NCI-H1436 treated with DMSO at 0.1 percent for 48 hours (cell line): ENCODE results near the gene MROH7.
"Not testable (repeated sequence)": the region's sequence is repeated elsewhere in the genome, so short reads cannot be mapped to it uniquely, and the experiment has no call there.

Source experiments
- DNase-seq: peaks from one replicate; lab custom pipeline; 2025; lab: John Stamatoyannopoulos, UW

The MROH7 gene

DNA sequence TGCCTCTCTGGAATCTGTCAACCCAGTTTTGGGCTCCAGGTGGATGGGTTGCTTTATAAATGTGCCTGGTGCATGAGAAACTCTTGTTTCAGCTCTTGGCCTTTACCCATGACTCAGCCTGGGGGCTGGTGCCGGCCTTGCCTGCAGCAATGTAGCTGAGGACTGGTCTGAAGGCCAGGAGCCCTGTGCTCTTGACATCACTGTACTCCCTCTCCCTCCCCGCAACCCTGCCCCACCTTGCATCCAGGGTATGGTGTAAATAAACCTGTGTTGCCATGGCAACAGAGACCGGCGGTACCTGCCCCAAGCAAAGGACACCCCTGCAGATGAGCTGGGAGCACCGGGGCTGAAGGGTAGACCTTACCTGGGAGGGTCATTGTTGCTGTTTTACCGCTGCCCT is 31.5 kb upstream of the MROH7 start:
- DNase-seq: no peak

DNA sequence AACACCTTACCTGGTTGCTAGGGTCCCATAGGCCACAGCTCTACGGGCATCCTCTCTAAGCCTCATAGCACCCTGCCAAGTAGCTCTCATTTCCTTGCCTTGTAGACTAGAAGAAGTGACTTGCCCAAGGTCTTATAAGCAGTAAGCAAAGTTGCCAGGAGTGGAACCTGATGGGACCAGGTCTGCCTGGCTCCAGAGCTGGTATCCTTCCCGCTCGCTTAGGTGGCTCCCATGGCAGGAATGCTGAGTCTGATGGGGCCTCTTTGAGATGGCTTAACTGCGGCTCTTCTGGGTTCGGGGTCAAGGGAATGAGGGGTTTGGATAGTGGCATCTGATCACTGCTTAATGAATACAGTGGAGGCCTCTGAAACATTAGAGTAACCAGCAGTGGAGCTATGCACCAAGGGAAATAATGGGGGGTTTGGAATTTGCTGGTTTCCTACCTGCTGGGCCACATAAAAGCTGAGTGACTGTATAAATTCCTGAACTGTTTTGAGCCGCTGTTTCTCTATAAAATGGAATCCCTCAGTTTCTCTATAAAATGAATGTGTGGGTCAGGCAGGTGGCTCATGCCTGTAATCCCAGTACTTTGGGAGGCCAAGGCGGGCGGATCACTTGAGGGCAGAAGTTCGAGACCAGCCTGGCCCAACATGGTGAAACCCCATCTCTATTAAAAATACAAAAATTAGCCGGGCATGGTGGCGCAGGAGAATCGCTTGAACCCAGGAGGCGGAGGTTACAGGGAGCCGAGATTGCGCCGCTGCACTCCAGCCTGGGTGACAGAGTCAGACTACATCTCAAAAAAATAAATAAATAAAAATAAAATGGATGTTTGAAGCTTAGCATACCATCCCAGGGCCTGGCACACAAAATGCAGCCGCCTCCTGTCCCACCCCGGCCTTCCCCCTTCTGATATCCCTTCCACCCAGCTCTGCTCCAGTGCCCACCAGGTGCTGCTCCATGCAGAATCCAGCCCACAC is 30.7 kb upstream of the MROH7 start:
- DNase-seq: no peak

GRCh38 chr1:54611621-54612020 is 30.0 kb upstream of the MROH7 start:
- no peak for DNase-seq

GRCh38 chr1:54614024-54614423 is 27.6 kb upstream of the MROH7 start:
- DNase-seq: no peak

- DNase-seq: no peak
Measured at GRCh38 chr1:54614563-54614962, 27.0 kb upstream of the MROH7 start.

DNA sequence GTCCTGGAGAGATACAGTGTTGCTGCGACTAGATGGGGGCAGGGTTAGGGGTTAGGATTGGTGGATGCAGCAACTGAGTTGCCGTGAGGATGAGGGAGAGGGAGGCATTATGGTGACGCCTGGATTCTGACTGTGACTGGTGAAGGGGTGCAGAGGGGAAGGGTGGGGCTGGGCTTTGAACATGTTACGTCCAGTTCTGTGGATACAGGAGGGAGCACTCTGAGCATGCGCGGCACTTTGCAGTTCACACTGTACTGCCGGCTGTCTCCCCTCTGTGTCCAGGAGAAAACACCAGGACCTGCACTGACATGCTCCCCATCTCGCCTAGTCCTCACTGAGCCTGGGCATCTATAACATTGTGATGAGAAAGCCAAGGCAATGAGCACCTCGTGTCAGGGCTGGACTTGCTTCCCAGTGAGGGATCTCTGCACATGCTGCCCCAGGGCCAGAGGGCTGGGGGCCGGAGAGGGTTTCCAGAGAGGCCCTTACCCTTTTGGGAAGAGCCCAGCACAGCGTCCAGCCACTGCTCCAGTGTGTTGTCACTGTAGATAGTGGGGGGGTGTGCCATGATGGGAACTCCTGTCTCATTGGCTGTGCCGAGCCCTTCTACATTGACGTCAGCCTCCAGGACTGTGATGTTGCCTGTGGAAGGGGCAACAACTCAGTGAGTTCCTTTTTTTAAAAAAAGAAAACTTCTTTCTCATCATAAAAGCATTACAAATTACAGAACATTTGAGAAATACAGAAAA is 25.9 kb upstream of the MROH7 start:
- no peak for DNase-seq

DNA sequence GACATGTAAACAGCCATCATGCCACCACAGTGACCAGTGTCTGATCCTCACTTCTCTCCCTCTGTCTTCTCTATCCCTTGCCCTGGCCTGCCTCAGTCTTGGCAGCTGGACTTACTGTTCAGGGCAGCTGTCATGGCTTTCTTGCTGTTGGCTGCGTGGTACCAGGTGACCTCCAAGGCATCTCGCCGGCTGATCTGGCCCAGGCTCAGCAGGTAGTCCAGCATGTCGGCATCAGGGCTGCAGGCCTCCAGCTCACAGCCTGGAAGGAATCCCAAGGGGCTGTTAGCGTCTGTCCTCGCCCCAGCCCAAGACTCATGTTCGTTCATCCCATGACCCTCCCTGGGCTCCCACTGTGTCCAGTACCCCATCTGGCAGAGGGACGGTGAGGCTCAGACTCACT is 21.8 kb upstream of the MROH7 start:
- no peak for DNase-seq

GRCh38 chr1:54623216-54624007 is 18.2 kb upstream of the MROH7 start, which contains the start of gene FAM151A:
Gene FAM151A, minus strand, starts transcription at chr1:54623525. Its CDS starts 130 bp downstream, at chr1:54623395.
- DNase-seq: no peak

GRCh38 chr1:54624466-54625464 is 16.8 kb upstream of the MROH7 start:
- no peak for DNase-seq

DNA sequence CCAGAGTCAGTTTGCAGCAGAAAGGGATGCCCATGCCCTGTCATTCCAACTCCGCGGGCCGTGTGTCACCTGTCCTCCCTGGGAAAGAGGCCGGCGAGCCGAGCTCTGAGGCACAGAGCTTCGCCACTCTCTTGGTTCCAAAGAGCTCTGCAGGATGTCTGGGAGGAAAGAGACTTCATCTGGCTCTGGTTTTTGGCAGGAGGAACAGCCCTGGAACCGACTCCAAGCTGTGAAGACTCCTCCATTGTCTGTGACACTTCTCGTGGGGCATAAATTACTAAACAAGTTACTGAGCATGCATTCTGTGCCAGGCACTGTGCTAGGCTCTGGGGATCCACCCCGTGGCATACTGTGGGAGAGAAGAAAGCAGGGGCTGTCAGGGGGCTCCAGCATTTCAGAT is 14.4 kb upstream of the MROH7 start:
- no peak for DNase-seq

GRCh38 chr1:54635804-54636203 is 5.8 kb upstream of the MROH7 start:
- DNase-seq: not testable (repeated sequence)

- not testable (repeated sequence) for DNase-seq
Measured at GRCh38 chr1:54636461-54637446, 4.8 kb upstream of the MROH7 start.

DNA sequence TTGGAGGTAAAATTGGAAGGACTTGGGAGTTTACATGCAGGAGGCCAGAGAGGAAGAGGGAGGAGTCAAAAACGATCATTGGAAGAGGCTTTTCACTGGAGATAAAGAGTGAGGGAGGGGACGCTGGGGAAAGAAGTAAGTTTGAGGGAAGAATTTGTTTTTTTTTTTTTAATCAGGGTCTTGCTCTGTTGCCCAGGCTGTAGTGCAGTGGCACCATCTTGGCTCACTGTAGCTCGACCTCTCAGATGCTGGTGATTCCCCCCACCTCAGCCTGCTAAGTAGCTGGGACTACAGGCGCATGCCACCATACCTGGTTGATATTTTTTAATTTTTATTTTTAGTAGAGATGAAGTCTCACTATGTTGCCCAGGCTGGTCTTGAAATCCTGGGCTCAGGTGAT is 1.2 kb upstream of the MROH7 start:
- no peak for DNase-seq

DNA sequence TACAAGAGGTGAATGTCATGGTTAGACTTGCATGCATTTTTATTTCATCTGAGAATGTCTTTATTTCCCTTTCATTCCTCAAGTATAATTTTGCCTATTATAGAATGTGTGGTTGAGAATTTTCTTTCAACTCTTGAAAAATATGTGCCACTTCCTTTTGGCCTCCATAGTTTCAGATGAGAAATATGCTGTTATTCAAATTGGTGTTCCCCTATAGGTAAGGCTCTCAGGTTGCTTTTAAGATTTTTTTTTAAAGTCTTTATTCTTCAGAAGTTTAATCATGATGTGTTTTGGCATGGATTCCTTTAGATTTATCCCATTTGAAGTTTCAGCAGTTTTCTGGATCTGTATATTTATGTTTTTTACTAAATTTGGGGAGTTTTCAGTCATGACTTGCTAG is 2.1 kb downstream of the MROH7 start:
- no peak for DNase-seq

DNA sequence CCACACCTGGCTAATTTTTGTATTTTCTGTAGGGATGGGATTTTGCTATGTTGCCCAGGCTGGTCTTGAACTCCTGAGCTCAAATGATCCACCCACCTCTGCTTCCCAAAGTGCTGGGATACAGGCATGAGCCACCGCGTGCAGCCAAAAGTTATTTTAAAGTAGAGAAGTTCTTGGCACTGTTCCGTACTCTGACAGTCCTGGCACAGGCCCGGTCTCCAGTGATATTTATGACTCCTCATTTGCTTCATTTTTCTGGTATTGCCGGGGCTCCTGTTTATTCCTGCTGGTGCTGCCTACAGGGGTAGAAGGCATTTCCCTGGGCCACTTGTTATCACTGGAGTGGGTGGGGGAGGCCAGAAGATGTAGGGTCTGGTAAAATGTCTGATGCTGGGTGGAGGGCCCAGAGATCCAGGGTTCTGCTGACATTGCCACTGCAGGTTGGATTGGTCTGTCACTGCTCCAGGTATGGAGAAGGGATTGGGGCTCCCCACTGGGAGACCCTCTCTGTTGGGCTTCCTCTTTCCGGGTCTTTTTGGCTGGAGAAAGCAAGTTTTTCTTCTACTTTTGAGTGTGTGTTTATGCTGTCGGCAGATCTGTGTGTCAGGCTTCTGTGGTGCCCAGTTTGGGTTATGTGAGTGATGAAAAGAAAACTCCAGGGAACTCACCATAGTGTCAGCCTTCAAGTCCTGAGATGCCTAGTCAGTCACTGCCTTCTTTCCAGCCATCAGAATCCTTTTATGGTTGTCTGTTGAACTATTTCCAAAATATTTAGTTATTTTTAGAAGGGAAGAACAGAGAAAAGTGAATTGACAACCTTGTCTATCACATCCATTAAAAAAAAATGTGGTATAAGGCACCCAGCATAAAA is 4.5 kb downstream of the MROH7 start:
- DNase-seq: no peak

GRCh38 chr1:54649130-54649898 is 7.7 kb downstream of the MROH7 start:
- DNase-seq: no peak

GRCh38 chr1:54649921-54650320 is 8.3 kb downstream of the MROH7 start:
- no peak for DNase-seq

- DNase-seq: no peak
Measured at GRCh38 chr1:54650417-54650816, 8.8 kb downstream of the MROH7 start.
